ENCODE results near the gene ELMO1.

DNA sequence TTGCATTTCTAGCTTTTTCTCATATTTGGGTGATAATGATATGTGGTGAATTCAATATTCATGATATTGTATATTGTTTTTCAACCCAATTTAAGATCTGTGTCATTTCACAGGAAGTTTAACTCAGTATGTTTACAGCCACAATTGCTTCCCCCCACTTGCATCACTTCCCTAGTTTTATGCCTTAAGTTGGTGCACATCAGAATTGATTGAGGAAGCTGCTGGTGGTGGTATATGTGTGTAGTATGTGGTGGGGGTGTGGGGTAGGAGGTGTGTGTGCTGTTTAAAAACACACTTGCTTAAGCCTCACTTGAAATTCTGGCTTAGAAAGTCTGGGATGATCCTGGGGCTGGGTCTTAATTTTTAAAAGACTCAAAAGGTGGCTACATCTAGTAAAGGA is 479.3 kb downstream of the ELMO1 start:
- TF ChIP-seq, protein P1, sequence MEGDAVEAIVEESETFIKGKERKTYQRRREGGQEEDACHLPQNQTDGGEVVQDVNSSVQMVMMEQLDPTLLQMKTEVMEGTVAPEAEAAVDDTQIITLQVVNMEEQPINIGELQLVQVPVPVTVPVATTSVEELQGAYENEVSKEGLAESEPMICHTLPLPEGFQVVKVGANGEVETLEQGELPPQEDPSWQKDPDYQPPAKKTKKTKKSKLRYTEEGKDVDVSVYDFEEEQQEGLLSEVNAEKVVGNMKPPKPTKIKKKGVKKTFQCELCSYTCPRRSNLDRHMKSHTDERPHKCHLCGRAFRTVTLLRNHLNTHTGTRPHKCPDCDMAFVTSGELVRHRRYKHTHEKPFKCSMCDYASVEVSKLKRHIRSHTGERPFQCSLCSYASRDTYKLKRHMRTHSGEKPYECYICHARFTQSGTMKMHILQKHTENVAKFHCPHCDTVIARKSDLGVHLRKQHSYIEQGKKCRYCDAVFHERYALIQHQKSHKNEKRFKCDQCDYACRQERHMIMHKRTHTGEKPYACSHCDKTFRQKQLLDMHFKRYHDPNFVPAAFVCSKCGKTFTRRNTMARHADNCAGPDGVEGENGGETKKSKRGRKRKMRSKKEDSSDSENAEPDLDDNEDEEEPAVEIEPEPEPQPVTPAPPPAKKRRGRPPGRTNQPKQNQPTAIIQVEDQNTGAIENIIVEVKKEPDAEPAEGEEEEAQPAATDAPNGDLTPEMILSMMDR (IDR thresholded peaks at IDR 0.05; ENCODE audit: low read depth, low read length, poor library complexity, severe bottlenecking): no peak
- no peak for TF ChIP-seq EZH2phosphoT487 (IDR thresholded peaks at IDR 0.05; ENCODE audit: borderline replicate concordance, low read length)
